EL (cell line): ENCODE measurements around the gene GSS.

ENCODE experiments used
- DNase-seq: peaks from one replicate; pipeline ENCODE4 v3.0.0-alpha.2; 2016

GSS gene

GRCh38 chr20:34992751-34993417 lies 37.3 kb upstream of the GSS start:
- DNase-seq: no peak

GRCh38 chr20:34990661-34991214 lies 35.1 kb upstream of the GSS start:
- DNase-seq: no peak

GRCh38 chr20:34990231-34990630 lies 34.6 kb upstream of the GSS start:
- DNase-seq: no peak

GRCh38 chr20:34989670-34990069 lies 34.1 kb upstream of the GSS start:
- DNase-seq: no peak

GRCh38 chr20:34989118-34989517 lies 33.5 kb upstream of the GSS start:
- DNase-seq: no peak

GRCh38 chr20:34988191-34988540 lies 32.6 kb upstream of the GSS start:
- no peak for DNase-seq

GRCh38 chr20:34987288-34988190 lies 31.9 kb upstream of the GSS start:
- no peak for DNase-seq

GRCh38 chr20:34986311-34987287 lies 31.0 kb upstream of the GSS start:
- DNase-seq: no peak

GRCh38 chr20:34985461-34986310 lies 30.1 kb upstream of the GSS start:
- DNase-seq: no peak

GRCh38 chr20:34984756-34985261 lies 29.2 kb upstream of the GSS start:
- peak; percentile 31 for DNase-seq

GRCh38 chr20:34983995-34984735 lies 28.6 kb upstream of the GSS start:
- no peak for DNase-seq

- no peak for DNase-seq
Measured at GRCh38 chr20:34983089-34983820, 27.6 kb upstream of the GSS start.

GRCh38 chr20:34982270-34983088 lies 26.9 kb upstream of the GSS start:
- DNase-seq: no peak

GRCh38 chr20:34980543-34981233 lies 25.1 kb upstream of the GSS start:
- no peak for DNase-seq

- DNase-seq: no peak
Measured at GRCh38 chr20:34979366-34980153, 24.0 kb upstream of the GSS start.

- no peak for DNase-seq
Measured at GRCh38 chr20:34978092-34978744, 22.6 kb upstream of the GSS start.
